Esophagus muscularis mucosa (tissue), 3 donors: ENCODE data around the gene RBMS3.

Experiments used
- POLR2A ChIP-seq: fragments of 450-650 bp; IDR thresholded peaks from one replicate; pipeline ENCODE4 v1.6.1; 2017; ENCODE audit warnings: antibody characterized with exemption, moderate library complexity, mild to moderate bottlenecking, low read depth
- POLR2AphosphoS5 ChIP-seq, 2 donors: sonication (generic); formaldehyde crosslinking; IDR thresholded peaks; one replicate each; pipeline ENCODE4 v1.6.1; 2017; ENCODE audit warnings: antibody characterized with exemption in 2 of 2
- TF ChIP-seq, protein P1 (sequence below), 3 experiments: fragments of 200-600 bp in 2 of 3; fragments of 450-650 bp in 1 of 3; sonication (generic) in 2 of 3; IDR thresholded peaks; one replicate each; pipeline ENCODE4 v1.5.1; 2017 to 2019; ENCODE audit warnings: antibody characterized with exemption in 3 of 3, mild to moderate bottlenecking in 2 of 3, moderate library complexity in 1 of 3

DNA sequence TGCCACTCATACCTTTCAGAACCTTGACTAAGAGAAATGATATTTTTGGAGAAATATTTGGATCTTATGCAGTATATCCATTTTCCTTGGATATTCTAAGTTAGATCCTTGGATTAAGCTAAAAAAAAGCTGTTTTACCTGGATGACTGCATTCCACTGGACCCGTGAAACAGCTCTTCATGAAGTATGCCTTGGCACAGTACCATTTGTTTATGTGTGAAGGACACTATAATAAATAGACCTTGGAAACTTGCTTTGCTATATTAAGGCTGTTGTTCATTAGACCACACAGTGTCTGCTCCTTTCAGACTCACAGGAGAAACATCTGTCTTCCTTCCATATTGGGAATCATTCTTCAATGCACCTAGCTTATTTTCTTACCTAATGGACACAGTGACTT is 674.5 kb downstream of the RBMS3 start:
- TF ChIP-seq, protein P1, sequence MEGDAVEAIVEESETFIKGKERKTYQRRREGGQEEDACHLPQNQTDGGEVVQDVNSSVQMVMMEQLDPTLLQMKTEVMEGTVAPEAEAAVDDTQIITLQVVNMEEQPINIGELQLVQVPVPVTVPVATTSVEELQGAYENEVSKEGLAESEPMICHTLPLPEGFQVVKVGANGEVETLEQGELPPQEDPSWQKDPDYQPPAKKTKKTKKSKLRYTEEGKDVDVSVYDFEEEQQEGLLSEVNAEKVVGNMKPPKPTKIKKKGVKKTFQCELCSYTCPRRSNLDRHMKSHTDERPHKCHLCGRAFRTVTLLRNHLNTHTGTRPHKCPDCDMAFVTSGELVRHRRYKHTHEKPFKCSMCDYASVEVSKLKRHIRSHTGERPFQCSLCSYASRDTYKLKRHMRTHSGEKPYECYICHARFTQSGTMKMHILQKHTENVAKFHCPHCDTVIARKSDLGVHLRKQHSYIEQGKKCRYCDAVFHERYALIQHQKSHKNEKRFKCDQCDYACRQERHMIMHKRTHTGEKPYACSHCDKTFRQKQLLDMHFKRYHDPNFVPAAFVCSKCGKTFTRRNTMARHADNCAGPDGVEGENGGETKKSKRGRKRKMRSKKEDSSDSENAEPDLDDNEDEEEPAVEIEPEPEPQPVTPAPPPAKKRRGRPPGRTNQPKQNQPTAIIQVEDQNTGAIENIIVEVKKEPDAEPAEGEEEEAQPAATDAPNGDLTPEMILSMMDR (IDR thresholded peaks at IDR 0.05): no peak
- TF ChIP-seq POLR2A (no peak), POLR2AphosphoS5 (IDR thresholded peaks at IDR 0.05) (no peak)
